Osteocyte (in vitro differentiated cells): ENCODE measurements around the gene CYP46A1. TPM values are rescaled to one million over a fixed set of nuclear protein-coding genes. Genes with fewer than 3 reads are reported as not detected.

Source experiments
- DNase-seq: peaks from one replicate; pipeline ENCODE4 v3.0.0; 2021; ENCODE audit warnings: mixed read lengths; ENCODE audit not compliant: unreplicated experiment; ENCODE audit errors: extremely low spot score
- H3K27ac Mint-ChIP-seq: one replicate; pipeline ENCODE4 v1.8.0; 2021; ENCODE audit warnings: mild to moderate bottlenecking, mixed read lengths; ENCODE audit not compliant: unreplicated experiment
- H3K27me3 Mint-ChIP-seq: one replicate; pipeline ENCODE4 v1.8.0; 2021; ENCODE audit warnings: mixed read lengths; ENCODE audit not compliant: unreplicated experiment
- H3K36me3 Mint-ChIP-seq: one replicate; pipeline ENCODE4 v1.8.0; 2021; ENCODE audit warnings: mixed read lengths; ENCODE audit not compliant: unreplicated experiment
- H3K4me1 Mint-ChIP-seq: one replicate; pipeline ENCODE4 v1.8.0; 2021; ENCODE audit warnings: mixed read lengths; ENCODE audit not compliant: unreplicated experiment
- H3K4me3 Mint-ChIP-seq: one replicate; pipeline ENCODE4 v1.8.0; 2021; ENCODE audit warnings: mild to moderate bottlenecking, moderate library complexity, mixed read lengths; ENCODE audit not compliant: unreplicated experiment
- H3K9me3 Mint-ChIP-seq: one replicate; pipeline ENCODE4 v1.8.0; 2021; ENCODE audit warnings: mixed read lengths; ENCODE audit not compliant: unreplicated experiment
- CTCF ChIP-seq: fragments of 200-600 bp; sonication (generic); IDR thresholded peaks from 2 replicates; pipeline ENCODE4 v1.5.0; 2021; ENCODE audit warnings: antibody characterized with exemption, mild to moderate bottlenecking, moderate library complexity
- total RNA-seq: library from RNA; stranded (reverse); gene quantifications from 2 replicates; pipeline ENCODE4 v1.2.1, GENCODE V29; 2021

The CYP46A1 gene
- total RNA-seq, 1 donor from 2014 or later = 1.3 TPM

GRCh38 chr14:99750746-99751450, 66.8 kb downstream of the CYP46A1 start:
- no peaks in the 10 kb centered on the region for H3K27me3 Mint-ChIP-seq
- peaks cover 70% of the 10 kb centered on the region for H3K4me1 Mint-ChIP-seq
- TF ChIP-seq CTCF = no peak

GRCh38 chr14:99751539-99752485, 67.7 kb downstream of the CYP46A1 start:
- no peak for DNase-seq
- Mint-ChIP-seq H3K9me3 (no peaks in the 10 kb centered on the region), H3K4me1 (peaks cover 72% of the 10 kb centered on the region), H3K27me3 (no peaks in the 10 kb centered on the region), H3K36me3 (no peaks in the 10 kb centered on the region), H3K4me3 (no peak overlapping the region), H3K27ac (peak overlapping the region; percentile 82)
- no peak for TF ChIP-seq CTCF

More at GRCh38 chr14:99750746-99751450, 66.8 kb downstream of the CYP46A1 start:
- H3K36me3 Mint-ChIP-seq = no peaks in the 10 kb centered on the region
- H3K4me3 Mint-ChIP-seq = no peak overlapping the region
- no peaks in the 10 kb centered on the region for H3K9me3 Mint-ChIP-seq
- no peak for DNase-seq
- H3K27ac Mint-ChIP-seq = no peak overlapping the region

GRCh38 chr14:99752486-99753121, 68.5 kb downstream of the CYP46A1 start:
- Mint-ChIP-seq H3K4me1 (peaks cover 70% of the 10 kb centered on the region), H3K27me3 (no peaks in the 10 kb centered on the region), H3K9me3 (no peaks in the 10 kb centered on the region), H3K27ac (peak overlapping the region; percentile 82), H3K36me3 (no peaks in the 10 kb centered on the region), H3K4me3 (peak overlapping the region; percentile 6)
- no peak for TF ChIP-seq CTCF
- DNase-seq = peak; percentile 84

- no peaks in the 10 kb centered on the region for H3K36me3 Mint-ChIP-seq
- no peaks in the 10 kb centered on the region for H3K9me3 Mint-ChIP-seq
- no peak for DNase-seq
- peaks cover 75% of the 10 kb centered on the region for H3K4me1 Mint-ChIP-seq
- peak; percentile 8 for TF ChIP-seq CTCF
- H3K27me3 Mint-ChIP-seq = no peaks in the 10 kb centered on the region
- H3K27ac Mint-ChIP-seq = peak overlapping the region; percentile 89
- peak overlapping the region; percentile 47 for H3K4me3 Mint-ChIP-seq
Measured at GRCh38 chr14:99753225-99754140, 69.4 kb downstream of the CYP46A1 start.
